ENCODE measurements around the gene DNAH17.

GRCh38 chr17:78510141-78511075 is 66.8 kb downstream of the DNAH17 start:
- TF ChIP-seq EP300 (IDR thresholded peaks at IDR 0.05; ENCODE audit: low read depth) (no peak), CTCF (IDR thresholded peaks at IDR 0.05) (no peak), POLR2A (IDR thresholded peaks at IDR 0.05) (no peak)

Data from transverse colon (tissue), 3 donors.